ENCODE results near the gene ALG2.
"Not testable (repeated sequence)": the region's sequence is repeated elsewhere in the genome, so short reads cannot be mapped to it uniquely, and the experiment has no call there.

The ALG2 gene

GRCh38 chr9:99241106-99241505, 19.4 kb upstream of the ALG2 start:
- Histone ChIP-seq H3K4me3 (ENCODE audit: low read depth, low read length) (no peak overlapping the region), H3K36me3 (no peaks in the 10 kb centered on the region; the same call in 1 of the 2 replicates), H3K27me3 (no peaks in the 10 kb centered on the region), H3K9me3 (no peaks in the 10 kb centered on the region), H3K4me1 (peaks cover 10% of the 10 kb centered on the region)
- DNase-seq, result no peak
- TF ChIP-seq, protein P1, sequence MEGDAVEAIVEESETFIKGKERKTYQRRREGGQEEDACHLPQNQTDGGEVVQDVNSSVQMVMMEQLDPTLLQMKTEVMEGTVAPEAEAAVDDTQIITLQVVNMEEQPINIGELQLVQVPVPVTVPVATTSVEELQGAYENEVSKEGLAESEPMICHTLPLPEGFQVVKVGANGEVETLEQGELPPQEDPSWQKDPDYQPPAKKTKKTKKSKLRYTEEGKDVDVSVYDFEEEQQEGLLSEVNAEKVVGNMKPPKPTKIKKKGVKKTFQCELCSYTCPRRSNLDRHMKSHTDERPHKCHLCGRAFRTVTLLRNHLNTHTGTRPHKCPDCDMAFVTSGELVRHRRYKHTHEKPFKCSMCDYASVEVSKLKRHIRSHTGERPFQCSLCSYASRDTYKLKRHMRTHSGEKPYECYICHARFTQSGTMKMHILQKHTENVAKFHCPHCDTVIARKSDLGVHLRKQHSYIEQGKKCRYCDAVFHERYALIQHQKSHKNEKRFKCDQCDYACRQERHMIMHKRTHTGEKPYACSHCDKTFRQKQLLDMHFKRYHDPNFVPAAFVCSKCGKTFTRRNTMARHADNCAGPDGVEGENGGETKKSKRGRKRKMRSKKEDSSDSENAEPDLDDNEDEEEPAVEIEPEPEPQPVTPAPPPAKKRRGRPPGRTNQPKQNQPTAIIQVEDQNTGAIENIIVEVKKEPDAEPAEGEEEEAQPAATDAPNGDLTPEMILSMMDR (IDR thresholded peaks at IDR 0.05; ENCODE audit: low read depth, low read length), result 0 out of 2 replicates have a peak, but pooled peaks have one; percentile 7

DNA sequence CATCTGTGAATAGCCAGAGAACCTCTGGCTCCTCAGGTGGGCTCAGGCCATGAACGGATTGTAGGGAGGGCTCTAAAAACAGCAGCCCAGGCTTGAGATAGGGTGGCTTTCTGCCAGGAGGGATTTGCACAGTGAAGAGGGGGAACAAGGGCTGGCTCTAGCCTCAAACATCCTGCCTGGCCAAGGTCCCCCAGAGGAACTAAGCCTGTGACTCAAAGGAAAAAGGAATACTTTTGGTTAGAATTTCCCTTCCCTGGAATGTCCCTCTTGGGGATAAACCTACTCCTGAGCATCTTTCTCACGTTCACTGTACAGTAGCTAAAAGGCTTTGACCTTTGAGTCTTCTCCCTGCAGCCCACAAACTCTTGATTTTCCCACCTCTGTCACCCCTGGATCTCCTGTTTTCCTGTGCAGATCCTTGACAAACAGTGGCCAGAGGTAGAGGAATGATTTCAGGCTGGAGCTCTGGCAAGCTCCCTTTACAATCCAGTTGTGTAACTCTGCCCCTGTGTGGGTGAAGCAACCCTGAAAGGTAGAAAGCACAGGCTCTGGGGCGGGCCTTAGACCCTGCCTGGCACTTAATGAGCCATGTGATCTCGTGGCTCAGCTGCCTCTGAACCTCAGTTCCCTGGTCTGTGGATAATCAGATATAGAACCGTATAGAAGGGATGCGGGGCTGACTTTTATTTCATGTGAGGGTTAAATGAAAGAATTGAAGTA, 17.8 kb upstream of the ALG2 start:
- peak; percentile 35 for DNase-seq
- Histone ChIP-seq H3K4me1 (peaks cover 10% of the 10 kb centered on the region), H3K4me3 (ENCODE audit: low read depth, low read length) (no peak overlapping the region), H3K36me3 (no peaks in the 10 kb centered on the region; the same call in 1 of the 2 replicates), H3K27me3 (no peaks in the 10 kb centered on the region), H3K9me3 (no peaks in the 10 kb centered on the region)
- TF ChIP-seq, protein P1 (IDR thresholded peaks at IDR 0.05; ENCODE audit: low read depth, low read length), result no peak

GRCh38 chr9:99238331-99238730, 16.6 kb upstream of the ALG2 start:
- no peaks in the 10 kb centered on the region; the same call in 1 of the 2 replicates for H3K36me3 ChIP-seq
- H3K4me3 ChIP-seq (ENCODE audit: low read depth, low read length), result no peak overlapping the region

GRCh38 chr9:99237849-99238248, 16.1 kb upstream of the ALG2 start:
- not testable (repeated sequence) for DNase-seq; H3K27me3 ChIP-seq; H3K36me3 ChIP-seq; H3K4me3 ChIP-seq (ENCODE audit: low read depth, low read length); H3K9me3 ChIP-seq
- peaks cover 10% of the 10 kb centered on the region for H3K4me1 ChIP-seq

More at GRCh38 chr9:99238331-99238730, 16.6 kb upstream of the ALG2 start:
- Histone ChIP-seq H3K4me1 (peaks cover 10% of the 10 kb centered on the region), H3K9me3 (no peaks in the 10 kb centered on the region), H3K27me3 (no peaks in the 10 kb centered on the region)
- TF ChIP-seq, protein P1 (IDR thresholded peaks at IDR 0.05; ENCODE audit: low read depth, low read length), result no peak
- no peak for DNase-seq

DNA sequence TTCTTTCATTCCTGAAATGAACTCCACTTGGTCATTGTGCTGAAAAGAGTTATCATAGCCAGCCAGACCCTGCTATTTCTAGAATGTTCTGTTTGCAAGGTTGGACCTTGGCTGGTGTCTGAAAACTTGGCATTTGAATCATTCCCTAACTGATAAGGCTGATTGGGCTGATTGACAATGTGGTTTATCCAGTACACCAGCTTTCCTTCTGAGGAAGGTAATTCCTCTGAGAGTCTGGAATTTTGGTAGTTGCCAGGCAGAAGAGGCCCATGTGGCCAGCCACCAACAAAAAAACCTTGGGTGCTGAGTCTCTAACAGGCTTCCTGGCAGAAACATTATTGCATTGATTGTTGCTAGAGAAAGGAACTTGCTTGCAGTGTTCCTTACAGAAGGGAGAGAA, 15.6 kb upstream of the ALG2 start:
- Histone ChIP-seq H3K36me3 (peaks cover 4% of the 10 kb centered on the region), H3K4me3 (ENCODE audit: low read depth, low read length) (no peak overlapping the region), H3K9me3 (no peaks in the 10 kb centered on the region), H3K4me1 (peaks cover 10% of the 10 kb centered on the region), H3K27me3 (no peaks in the 10 kb centered on the region)
- DNase-seq, result no peak
- TF ChIP-seq, protein P1 (IDR thresholded peaks at IDR 0.05; ENCODE audit: low read depth, low read length), result no peak

DNA sequence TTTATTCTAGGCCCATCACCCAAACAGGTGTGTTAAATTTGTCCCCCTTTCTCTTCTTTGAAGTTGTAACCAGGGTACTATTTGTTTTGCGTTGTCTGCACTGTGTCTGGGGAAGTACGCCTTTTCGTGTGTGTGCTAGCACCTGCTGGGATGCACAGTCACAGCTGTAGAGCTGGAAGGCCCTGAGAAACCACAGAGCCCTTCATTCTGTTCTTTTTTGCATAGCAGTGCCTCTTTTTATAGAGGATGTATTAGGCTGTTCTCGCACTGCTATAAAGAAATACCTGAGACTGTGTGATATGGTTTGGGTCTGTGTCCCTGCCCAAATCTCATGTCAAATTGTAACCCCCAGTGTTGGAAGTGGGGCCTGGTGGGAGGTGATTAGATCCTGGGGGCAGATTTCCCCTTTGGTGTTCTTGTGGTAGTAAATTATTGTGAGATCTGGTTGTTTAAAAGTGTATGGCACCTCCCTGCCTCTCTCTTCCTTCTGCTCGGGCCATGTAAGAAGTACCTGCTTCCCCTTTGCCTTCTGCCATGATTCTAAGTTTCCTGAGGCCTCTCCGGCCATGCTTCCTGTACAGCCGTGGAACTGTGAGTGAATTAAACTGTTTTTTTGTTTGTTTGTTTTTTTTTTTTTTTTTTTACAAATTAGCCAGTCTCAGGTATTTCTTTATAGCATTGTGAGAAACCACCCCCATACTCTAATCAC, 14.3 kb upstream of the ALG2 start:
- no peak for DNase-seq
- no peak overlapping the region for H3K4me3 ChIP-seq (ENCODE audit: low read depth, low read length)
- H3K4me1 ChIP-seq, result peaks cover 10% of the 10 kb centered on the region
- peaks cover 8% of the 10 kb centered on the region for H3K36me3 ChIP-seq
- TF ChIP-seq, protein P1 (IDR thresholded peaks at IDR 0.05; ENCODE audit: low read depth, low read length), result no peak
- no peaks in the 10 kb centered on the region for H3K9me3 ChIP-seq
- H3K27me3 ChIP-seq, result no peaks in the 10 kb centered on the region

Data from BE2C (cell line).